WTC11 (cell line): ENCODE results near the gene GNAI1.

Source experiments
- TF ChIP-seq, protein P1 (sequence below): sonication (generic); formaldehyde crosslinking; conservative IDR thresholded peaks from 2 replicates; pipeline ENCODE4 v1.8.1; 2023; ENCODE audit warnings: mild to moderate bottlenecking, low read depth, missing genetic modification reagents, moderate library complexity
- TF ChIP-seq, protein P2 (sequence below): fragments of 250-450 bp; sonication (Bioruptor Pico); IDR thresholded peaks from 2 replicates; pipeline ENCODE4 v1.9.0; 2021; ENCODE audit warnings: mild to moderate bottlenecking
- TF ChIP-seq, protein P3 (sequence below): fragments of 200-600 bp; IDR thresholded peaks from 2 replicates; pipeline ENCODE4 v1.8.0; 2022; ENCODE audit warnings: antibody characterized with exemption
- TF ChIP-seq, protein P4 (sequence below): sonication (generic); formaldehyde crosslinking; IDR thresholded peaks from 2 replicates; pipeline ENCODE4 v1.8.0; 2022; ENCODE audit warnings: mild to moderate bottlenecking, missing genetic modification reagents

DNA sequence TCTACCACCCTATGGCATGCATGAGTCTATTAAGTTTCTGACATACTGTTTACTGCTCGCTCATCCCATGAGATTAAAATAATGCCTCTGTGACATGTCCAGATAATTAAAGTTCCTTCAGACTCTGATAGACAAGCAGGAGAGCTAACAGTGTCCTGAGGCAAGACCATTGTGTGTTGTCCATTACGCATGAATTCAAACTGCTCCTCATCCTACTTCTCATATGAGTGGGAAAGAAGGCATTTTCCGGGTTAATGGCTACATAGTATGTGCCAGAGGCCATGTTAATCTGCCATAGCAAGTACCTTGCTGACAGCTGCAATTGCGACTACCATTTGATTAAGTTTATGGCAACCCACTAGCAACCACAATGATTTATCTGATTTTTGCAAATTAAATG is 113.3 kb downstream of the GNAI1 start:
- TF ChIP-seq, protein P1, sequence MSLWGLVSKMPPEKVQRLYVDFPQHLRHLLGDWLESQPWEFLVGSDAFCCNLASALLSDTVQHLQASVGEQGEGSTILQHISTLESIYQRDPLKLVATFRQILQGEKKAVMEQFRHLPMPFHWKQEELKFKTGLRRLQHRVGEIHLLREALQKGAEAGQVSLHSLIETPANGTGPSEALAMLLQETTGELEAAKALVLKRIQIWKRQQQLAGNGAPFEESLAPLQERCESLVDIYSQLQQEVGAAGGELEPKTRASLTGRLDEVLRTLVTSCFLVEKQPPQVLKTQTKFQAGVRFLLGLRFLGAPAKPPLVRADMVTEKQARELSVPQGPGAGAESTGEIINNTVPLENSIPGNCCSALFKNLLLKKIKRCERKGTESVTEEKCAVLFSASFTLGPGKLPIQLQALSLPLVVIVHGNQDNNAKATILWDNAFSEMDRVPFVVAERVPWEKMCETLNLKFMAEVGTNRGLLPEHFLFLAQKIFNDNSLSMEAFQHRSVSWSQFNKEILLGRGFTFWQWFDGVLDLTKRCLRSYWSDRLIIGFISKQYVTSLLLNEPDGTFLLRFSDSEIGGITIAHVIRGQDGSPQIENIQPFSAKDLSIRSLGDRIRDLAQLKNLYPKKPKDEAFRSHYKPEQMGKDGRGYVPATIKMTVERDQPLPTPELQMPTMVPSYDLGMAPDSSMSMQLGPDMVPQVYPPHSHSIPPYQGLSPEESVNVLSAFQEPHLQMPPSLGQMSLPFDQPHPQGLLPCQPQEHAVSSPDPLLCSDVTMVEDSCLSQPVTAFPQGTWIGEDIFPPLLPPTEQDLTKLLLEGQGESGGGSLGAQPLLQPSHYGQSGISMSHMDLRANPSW = no peak
- TF ChIP-seq, protein P2, sequence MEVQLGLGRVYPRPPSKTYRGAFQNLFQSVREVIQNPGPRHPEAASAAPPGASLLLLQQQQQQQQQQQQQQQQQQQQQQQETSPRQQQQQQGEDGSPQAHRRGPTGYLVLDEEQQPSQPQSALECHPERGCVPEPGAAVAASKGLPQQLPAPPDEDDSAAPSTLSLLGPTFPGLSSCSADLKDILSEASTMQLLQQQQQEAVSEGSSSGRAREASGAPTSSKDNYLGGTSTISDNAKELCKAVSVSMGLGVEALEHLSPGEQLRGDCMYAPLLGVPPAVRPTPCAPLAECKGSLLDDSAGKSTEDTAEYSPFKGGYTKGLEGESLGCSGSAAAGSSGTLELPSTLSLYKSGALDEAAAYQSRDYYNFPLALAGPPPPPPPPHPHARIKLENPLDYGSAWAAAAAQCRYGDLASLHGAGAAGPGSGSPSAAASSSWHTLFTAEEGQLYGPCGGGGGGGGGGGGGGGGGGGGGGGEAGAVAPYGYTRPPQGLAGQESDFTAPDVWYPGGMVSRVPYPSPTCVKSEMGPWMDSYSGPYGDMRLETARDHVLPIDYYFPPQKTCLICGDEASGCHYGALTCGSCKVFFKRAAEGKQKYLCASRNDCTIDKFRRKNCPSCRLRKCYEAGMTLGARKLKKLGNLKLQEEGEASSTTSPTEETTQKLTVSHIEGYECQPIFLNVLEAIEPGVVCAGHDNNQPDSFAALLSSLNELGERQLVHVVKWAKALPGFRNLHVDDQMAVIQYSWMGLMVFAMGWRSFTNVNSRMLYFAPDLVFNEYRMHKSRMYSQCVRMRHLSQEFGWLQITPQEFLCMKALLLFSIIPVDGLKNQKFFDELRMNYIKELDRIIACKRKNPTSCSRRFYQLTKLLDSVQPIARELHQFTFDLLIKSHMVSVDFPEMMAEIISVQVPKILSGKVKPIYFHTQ = no peak
- TF ChIP-seq, protein P3, sequence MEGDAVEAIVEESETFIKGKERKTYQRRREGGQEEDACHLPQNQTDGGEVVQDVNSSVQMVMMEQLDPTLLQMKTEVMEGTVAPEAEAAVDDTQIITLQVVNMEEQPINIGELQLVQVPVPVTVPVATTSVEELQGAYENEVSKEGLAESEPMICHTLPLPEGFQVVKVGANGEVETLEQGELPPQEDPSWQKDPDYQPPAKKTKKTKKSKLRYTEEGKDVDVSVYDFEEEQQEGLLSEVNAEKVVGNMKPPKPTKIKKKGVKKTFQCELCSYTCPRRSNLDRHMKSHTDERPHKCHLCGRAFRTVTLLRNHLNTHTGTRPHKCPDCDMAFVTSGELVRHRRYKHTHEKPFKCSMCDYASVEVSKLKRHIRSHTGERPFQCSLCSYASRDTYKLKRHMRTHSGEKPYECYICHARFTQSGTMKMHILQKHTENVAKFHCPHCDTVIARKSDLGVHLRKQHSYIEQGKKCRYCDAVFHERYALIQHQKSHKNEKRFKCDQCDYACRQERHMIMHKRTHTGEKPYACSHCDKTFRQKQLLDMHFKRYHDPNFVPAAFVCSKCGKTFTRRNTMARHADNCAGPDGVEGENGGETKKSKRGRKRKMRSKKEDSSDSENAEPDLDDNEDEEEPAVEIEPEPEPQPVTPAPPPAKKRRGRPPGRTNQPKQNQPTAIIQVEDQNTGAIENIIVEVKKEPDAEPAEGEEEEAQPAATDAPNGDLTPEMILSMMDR = no peak
- TF ChIP-seq, protein P4, sequence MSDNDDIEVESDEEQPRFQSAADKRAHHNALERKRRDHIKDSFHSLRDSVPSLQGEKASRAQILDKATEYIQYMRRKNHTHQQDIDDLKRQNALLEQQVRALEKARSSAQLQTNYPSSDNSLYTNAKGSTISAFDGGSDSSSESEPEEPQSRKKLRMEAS = no peak
